Activated CD8-positive, alpha-beta memory T cell treated with anti-CD3 and anti-CD28 coated beads, Interleukin-2, amount 50 U/mL, for 1 hour (primary cell): Measurements from ENCODE around the gene C19orf12.

Experiments
- DNase-seq: peaks from one replicate; pipeline ENCODE4 v3.0.0-alpha.2; 2020; ENCODE audit errors: extremely low read depth

C19orf12 gene

GRCh38 chr19:29664753-29665214, 50.3 kb downstream of the C19orf12 start:
- DNase-seq, result no peak

GRCh38 chr19:29663861-29664752, 51.0 kb downstream of the C19orf12 start:
- DNase-seq, result no peak

GRCh38 chr19:29662604-29663404, 52.3 kb downstream of the C19orf12 start:
- DNase-seq, result no peak

GRCh38 chr19:29662278-29662603, 52.8 kb downstream of the C19orf12 start:
- DNase-seq, result no peak

GRCh38 chr19:29660835-29661234, 54.2 kb downstream of the C19orf12 start:
- no peak for DNase-seq

GRCh38 chr19:29658221-29658991, 56.7 kb downstream of the C19orf12 start:
- DNase-seq, result no peak

- DNase-seq, result no peak
These were observed 59.3 kb downstream of the C19orf12 start for GRCh38 chr19:29655648-29656335.

GRCh38 chr19:29653398-29653797, 61.7 kb downstream of the C19orf12 start:
- DNase-seq, result no peak

- no peak for DNase-seq
These were observed 63.3 kb downstream of the C19orf12 start for GRCh38 chr19:29651622-29652394.

- no peak for DNase-seq
These were observed 64.2 kb downstream of the C19orf12 start for GRCh38 chr19:29650772-29651387.
